Measurements from ENCODE around the gene KCNA5.

GRCh38 chr12:5070090-5070489 lies 26.4 kb downstream of the KCNA5 start:
- TF ChIP-seq, protein P1, sequence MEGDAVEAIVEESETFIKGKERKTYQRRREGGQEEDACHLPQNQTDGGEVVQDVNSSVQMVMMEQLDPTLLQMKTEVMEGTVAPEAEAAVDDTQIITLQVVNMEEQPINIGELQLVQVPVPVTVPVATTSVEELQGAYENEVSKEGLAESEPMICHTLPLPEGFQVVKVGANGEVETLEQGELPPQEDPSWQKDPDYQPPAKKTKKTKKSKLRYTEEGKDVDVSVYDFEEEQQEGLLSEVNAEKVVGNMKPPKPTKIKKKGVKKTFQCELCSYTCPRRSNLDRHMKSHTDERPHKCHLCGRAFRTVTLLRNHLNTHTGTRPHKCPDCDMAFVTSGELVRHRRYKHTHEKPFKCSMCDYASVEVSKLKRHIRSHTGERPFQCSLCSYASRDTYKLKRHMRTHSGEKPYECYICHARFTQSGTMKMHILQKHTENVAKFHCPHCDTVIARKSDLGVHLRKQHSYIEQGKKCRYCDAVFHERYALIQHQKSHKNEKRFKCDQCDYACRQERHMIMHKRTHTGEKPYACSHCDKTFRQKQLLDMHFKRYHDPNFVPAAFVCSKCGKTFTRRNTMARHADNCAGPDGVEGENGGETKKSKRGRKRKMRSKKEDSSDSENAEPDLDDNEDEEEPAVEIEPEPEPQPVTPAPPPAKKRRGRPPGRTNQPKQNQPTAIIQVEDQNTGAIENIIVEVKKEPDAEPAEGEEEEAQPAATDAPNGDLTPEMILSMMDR (conservative IDR thresholded peaks at IDR 0.05; ENCODE audit: low read depth, low read length) = no peak
- TF ChIP-seq EZH2 (IDR thresholded peaks at IDR 0.05; ENCODE audit: borderline replicate concordance, low read depth, low read length, poor library complexity, severe bottlenecking) = no peak

All from A673 (cell line).